ENCODE results near the gene PARVA.

DNA sequence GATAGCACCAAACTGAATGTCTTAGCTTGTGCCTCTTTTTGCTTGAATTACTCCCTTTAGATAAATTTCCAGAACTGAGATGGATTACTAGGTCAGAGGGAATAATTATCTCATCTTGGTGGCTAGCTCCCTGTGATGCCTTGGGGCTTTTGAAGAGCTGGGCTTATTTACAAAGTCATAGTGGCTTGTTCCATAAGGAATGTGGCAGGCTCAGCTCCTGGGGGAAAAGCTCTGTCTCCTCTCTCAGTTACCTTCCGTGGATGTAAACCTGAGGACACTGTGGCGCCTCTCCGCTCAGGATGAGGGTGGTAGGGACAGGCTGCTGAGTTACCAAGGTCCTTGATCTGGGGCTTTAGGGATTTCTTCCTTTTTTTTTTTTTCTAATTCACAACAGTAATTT, 121.7 kb downstream of the PARVA start:
- TF ChIP-seq, protein P1, sequence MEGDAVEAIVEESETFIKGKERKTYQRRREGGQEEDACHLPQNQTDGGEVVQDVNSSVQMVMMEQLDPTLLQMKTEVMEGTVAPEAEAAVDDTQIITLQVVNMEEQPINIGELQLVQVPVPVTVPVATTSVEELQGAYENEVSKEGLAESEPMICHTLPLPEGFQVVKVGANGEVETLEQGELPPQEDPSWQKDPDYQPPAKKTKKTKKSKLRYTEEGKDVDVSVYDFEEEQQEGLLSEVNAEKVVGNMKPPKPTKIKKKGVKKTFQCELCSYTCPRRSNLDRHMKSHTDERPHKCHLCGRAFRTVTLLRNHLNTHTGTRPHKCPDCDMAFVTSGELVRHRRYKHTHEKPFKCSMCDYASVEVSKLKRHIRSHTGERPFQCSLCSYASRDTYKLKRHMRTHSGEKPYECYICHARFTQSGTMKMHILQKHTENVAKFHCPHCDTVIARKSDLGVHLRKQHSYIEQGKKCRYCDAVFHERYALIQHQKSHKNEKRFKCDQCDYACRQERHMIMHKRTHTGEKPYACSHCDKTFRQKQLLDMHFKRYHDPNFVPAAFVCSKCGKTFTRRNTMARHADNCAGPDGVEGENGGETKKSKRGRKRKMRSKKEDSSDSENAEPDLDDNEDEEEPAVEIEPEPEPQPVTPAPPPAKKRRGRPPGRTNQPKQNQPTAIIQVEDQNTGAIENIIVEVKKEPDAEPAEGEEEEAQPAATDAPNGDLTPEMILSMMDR (IDR thresholded peaks at IDR 0.05): no peak
- TF ChIP-seq ZFX (IDR thresholded peaks at IDR 0.05; ENCODE audit: borderline replicate concordance): no peak
